ENCODE results near the gene APRT.
A peak's percentile ranks its signal among the peaks of the same experiment; 100 is the strongest.

APRT gene

DNA sequence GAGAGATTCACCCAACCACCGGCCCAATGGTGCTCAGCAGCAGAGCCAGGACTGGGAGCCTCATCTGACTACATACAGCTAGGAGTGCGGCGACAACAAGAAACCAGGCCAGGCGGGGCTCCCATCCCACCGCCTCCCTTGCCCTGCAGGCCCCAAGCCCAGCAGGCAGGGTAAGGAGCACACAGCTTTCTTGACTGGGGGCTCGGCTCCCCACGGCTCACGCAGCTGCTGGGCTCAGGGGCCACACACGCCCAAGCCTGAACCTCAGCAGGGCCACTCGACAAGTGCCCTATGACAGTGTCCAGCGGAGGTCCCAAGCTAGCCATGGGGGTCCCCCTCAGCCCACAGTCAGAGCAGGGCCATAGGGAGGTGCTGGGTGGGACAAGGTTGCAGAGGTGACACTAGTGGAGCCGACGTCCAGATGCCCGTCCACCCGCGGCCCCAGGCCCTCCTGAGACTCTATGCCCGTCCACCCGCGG, 40.4 kb downstream of the APRT start:
- DNase-seq, result no peak

- DNase-seq, result peak; percentile 69
These were observed 41.1 kb downstream of the APRT start for GRCh38 chr16:88770461-88771293.

DNA sequence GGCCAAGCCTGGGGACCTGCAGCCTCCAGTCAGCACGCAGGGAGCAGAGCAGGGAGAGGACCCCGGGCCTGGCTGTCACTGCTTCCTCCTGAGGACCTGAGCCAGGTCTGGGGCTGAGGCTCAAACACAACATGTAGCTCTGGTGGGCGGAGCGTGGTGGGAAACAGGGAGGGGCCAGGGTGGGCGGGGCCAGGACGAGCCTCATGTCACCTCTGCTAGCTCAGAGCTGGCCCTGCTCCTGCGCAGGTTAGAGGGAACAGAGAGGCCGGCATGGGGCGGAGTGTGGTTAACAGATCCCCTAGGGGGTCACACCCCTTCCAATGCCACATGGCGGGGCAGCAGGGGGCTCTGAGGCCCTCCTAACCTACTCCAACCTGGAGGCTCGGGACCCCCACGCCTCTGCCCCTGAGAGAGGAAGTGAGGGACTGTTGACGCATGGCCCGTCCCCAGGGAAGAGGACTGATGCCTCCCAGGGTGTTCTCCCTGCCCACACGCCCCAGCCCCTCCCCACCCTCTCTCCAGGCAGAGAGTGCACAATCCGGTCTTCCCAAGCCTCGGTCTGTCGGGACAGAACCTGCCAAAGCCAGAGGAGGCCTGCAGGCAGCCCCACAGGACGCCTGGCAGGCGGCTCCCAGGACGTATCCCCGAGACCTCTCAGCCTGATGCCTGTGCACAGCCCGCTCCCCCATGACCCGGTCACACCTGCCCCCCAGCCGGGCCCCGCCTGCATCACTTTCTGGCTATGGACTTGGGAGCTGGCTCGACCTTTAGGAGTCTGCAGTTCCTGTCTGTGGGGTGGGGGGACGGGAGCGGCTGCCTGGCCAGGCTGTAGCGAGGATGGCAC, 41.9 kb downstream of the APRT start:
- no peak for DNase-seq

DNA sequence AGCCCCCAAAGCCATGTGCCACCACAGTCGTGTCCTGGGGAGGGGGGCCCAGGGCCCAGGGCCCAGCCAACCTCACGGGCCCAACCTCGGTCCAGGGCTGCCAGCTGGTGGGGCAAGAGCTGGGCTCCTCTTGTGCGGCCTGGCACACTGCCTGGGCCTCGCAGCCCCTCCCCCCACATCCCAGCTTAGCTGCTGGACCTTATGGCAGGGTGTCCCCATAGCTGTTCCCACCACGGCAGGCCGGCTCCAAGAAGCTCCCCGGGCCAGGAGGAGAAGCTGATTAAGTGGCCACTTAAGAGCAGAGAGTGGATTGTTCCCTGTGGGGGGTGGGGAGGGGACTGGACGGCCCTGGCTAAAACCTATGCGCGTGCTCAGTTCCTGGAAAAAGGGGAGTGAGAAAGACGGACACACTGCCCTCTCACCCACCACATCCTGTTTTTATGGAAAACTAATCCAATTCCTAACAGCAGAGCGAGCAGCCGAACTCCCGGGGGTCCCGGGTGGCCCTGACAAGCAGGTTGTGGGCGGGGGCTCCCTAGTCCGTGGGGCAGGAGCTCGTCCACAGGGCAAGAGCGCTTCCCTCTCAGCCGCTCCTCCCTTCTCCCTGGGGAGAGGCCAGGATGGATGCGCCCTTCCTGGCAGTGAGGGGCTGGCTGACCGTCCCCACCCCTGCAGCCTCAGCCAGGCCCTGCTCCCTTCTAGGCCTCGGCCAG, 43.5 kb downstream of the APRT start:
- DNase-seq, result peak; percentile 67

- DNase-seq, result no peak
These were observed 44.1 kb downstream of the APRT start for GRCh38 chr16:88767546-88768070.

DNA sequence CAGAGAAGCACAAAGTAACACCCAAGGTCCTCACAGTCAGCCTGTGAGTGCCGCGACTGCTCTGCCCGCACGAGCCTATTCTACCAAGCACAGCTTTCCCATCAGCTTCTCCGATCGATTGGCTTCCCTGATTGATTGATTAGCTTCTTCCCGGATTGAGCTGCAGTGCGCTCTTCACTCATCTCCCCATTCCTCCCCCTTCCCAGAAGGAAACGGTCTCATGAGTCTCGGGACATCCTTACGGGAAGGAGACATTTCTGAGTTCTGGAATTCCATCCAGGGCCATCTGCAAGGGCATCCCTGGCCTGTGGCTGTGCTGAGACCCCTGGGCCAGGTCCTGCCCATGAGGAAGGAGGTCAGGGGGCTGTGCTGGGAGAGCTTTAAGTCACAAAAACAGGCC, 44.8 kb downstream of the APRT start:
- no peak for DNase-seq

GRCh38 chr16:88764913-88765349, 46.8 kb downstream of the APRT start:
- no peak for DNase-seq

DNA sequence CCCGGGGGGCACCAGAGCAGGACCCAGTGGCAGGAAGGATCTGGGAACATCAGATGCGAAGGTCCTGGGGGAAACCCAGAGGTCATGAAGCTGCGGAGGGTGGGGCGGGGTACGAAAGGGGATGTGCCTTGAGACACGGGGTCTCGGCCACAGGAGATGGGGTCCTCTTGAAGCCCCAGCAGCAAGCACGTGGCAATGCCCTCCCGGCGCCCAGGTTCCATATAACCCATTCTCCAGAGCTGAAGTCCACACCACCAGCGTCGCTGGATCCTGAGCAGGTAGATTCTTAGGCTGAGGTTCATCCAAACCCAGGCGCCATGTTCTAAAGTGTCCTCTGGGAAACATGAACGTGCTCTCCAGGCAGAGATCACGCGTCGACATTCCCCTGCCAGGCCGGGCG, 47.6 kb downstream of the APRT start:
- no peak for DNase-seq

GRCh38 chr16:88763502-88764053, 48.1 kb downstream of the APRT start:
- DNase-seq, result no peak

GRCh38 chr16:88762941-88763340, 48.8 kb downstream of the APRT start:
- no peak for DNase-seq

- DNase-seq, result no peak
These were observed 49.4 kb downstream of the APRT start for GRCh38 chr16:88762258-88762870.

- no peak for DNase-seq
These were observed 49.9 kb downstream of the APRT start for GRCh38 chr16:88761830-88762229.

GRCh38 chr16:88761143-88761534, 50.6 kb downstream of the APRT start:
- DNase-seq, result no peak

DNA sequence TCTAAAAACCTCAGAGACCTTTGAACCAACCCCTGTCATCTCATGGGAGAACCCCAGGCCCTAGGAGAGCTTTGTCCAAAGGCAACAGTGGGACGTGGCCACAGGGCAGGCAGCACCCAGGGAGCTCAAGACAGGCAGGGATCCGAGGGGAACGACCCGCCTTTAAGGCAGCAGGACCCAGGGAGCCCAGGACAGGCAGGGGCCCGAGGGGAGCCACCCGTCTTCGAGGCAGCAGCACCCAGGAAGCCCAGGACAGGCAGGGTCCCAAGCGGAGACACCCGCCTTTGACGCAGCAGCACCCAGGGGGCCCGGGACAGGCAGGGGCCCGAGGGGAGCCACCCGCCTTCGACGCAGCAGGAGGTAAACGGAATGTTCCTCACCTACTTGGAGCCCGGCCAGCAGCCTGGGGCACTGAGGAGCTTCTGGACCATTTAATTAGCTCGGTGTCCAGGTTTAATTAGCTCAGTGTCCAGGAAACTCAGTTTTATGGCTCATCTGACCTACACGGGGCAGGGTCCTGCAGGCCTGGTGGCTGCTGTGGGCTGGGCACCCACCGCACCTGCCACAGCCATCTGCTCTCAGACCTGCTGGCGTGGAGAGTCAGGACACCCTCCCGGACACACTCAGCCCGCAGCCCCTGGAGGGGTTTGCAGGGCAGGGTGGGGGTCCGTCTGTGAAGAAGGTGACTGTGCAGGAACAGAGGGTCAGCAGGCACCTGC, 51.1 kb downstream of the APRT start:
- no peak for DNase-seq

DNA sequence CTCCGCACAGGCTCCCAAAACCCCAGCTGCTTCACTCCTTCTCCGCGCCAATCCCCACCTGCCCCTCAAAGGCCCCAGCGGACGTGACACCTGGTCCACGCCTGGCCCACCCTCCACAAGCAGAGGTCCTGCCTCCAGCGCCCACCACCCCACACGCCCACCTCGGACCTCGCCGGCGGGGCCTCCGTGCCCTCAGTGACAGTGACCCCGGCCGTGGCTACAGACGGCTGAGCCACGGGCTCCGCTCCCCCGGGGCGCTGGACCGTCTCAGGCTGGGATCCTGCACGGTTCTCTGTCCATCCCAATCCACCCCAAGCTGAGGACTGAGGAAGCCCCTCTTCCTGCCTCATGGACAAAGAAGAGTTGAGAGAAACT, 51.8 kb downstream of the APRT start:
- no peak for DNase-seq
